Measurements from ENCODE around the gene RAB3A.

RAB3A gene

GRCh38 chr19:18203408-18203862 lies 407 bp downstream of the RAB3A start:
- peak; percentile 33 for DNase-seq
- Histone ChIP-seq H3K9me3 (no peaks in the 10 kb centered on the region), H3K4me1 (no peaks in the 10 kb centered on the region)

GRCh38 chr19:18202778-18203407 lies 949 bp downstream of the RAB3A start:
- peak; percentile 34 for DNase-seq
- peak overlapping the region; percentile 67 for H3K4me3 ChIP-seq (ENCODE audit: low read depth, low read length)
- H3K36me3 ChIP-seq = peaks cover 27% of the 10 kb centered on the region
- peak; percentile 23; the same call in 1 of the 2 replicates for TF ChIP-seq CTCF (IDR thresholded peaks at IDR 0.05; ENCODE audit: low read depth, low read length)
- no peaks in the 10 kb centered on the region for H3K4me1 ChIP-seq
- H3K27me3 ChIP-seq = no peaks in the 10 kb centered on the region
- no peaks in the 10 kb centered on the region for H3K9me3 ChIP-seq

More at GRCh38 chr19:18203408-18203862, 407 bp downstream of the RAB3A start:
- H3K4me3 ChIP-seq (ENCODE audit: low read depth, low read length) = peak overlapping the region; percentile 67
- H3K27me3 ChIP-seq = no peaks in the 10 kb centered on the region
- TF ChIP-seq CTCF (IDR thresholded peaks at IDR 0.05; ENCODE audit: low read depth, low read length) = no peak
- peaks cover 22% of the 10 kb centered on the region for H3K36me3 ChIP-seq

- H3K4me3 ChIP-seq (ENCODE audit: low read depth, low read length) = peak overlapping the region; percentile 67
- no peaks in the 10 kb centered on the region for H3K27me3 ChIP-seq
- no peak for TF ChIP-seq CTCF (IDR thresholded peaks at IDR 0.05; ENCODE audit: low read depth, low read length)
- no peak for DNase-seq
- H3K4me1 ChIP-seq = no peaks in the 10 kb centered on the region
- no peaks in the 10 kb centered on the region for H3K9me3 ChIP-seq
- H3K36me3 ChIP-seq = peaks cover 28% of the 10 kb centered on the region
These were observed 1.5 kb downstream of the RAB3A start for GRCh38 chr19:18202397-18202777.

GRCh38 chr19:18198374-18198773 lies 5.5 kb downstream of the RAB3A start:
- Histone ChIP-seq H3K4me3 (ENCODE audit: low read depth, low read length) (no peak overlapping the region), H3K4me1 (peaks cover 12% of the 10 kb centered on the region), H3K9me3 (no peaks in the 10 kb centered on the region), H3K27me3 (no peaks in the 10 kb centered on the region), H3K36me3 (peaks cover 30% of the 10 kb centered on the region)
- no peak for DNase-seq
- no peak for TF ChIP-seq CTCF (IDR thresholded peaks at IDR 0.05; ENCODE audit: low read depth, low read length)

GRCh38 chr19:18197941-18198340 lies 5.9 kb downstream of the RAB3A start:
- Histone ChIP-seq H3K9me3 (no peaks in the 10 kb centered on the region), H3K36me3 (peaks cover 30% of the 10 kb centered on the region), H3K4me1 (peaks cover 12% of the 10 kb centered on the region), H3K27me3 (no peaks in the 10 kb centered on the region), H3K4me3 (ENCODE audit: low read depth, low read length) (no peak overlapping the region)
- DNase-seq = no peak
- TF ChIP-seq CTCF (IDR thresholded peaks at IDR 0.05; ENCODE audit: low read depth, low read length) = no peak

- Histone ChIP-seq H3K27me3 (no peaks in the 10 kb centered on the region), H3K36me3 (peaks cover 29% of the 10 kb centered on the region), H3K4me1 (peaks cover 12% of the 10 kb centered on the region), H3K9me3 (no peaks in the 10 kb centered on the region), H3K4me3 (ENCODE audit: low read depth, low read length) (no peak overlapping the region)
- TF ChIP-seq CTCF (IDR thresholded peaks at IDR 0.05; ENCODE audit: low read depth, low read length) = no peak
- no peak for DNase-seq
These were observed 6.5 kb downstream of the RAB3A start for GRCh38 chr19:18197306-18197705.
